ENCODE data around the gene CANT1. TPM values are rescaled to one million over a fixed set of nuclear protein-coding genes. Genes with fewer than 3 reads are reported as not detected.

Gene CANT1
- total RNA-seq, 1 donor from 2014 or later = 39.3 TPM

- Mint-ChIP-seq H3K27me3 (no peaks in the 10 kb centered on the region), H3K9me3 (no peaks in the 10 kb centered on the region), H3K4me3 (no peak overlapping the region), H3K4me1 (peaks cover 3% of the 10 kb centered on the region), H3K36me3 (ENCODE audit: low read depth) (peaks cover 73% of the 10 kb centered on the region), H3K27ac (no peak overlapping the region)
- DNase-seq (no peak), ATAC-seq (ENCODE audit: low read depth) (no peak)
- POLR2A ChIA-PET = no interaction called here
- CTCF ChIA-PET = interaction anchor here (1.3 kb wide), 1 partner anchor 25 kb away, joined by 3 read pairs; no protein-coding TSS in a partner anchor
- TF ChIP-seq, protein P1, sequence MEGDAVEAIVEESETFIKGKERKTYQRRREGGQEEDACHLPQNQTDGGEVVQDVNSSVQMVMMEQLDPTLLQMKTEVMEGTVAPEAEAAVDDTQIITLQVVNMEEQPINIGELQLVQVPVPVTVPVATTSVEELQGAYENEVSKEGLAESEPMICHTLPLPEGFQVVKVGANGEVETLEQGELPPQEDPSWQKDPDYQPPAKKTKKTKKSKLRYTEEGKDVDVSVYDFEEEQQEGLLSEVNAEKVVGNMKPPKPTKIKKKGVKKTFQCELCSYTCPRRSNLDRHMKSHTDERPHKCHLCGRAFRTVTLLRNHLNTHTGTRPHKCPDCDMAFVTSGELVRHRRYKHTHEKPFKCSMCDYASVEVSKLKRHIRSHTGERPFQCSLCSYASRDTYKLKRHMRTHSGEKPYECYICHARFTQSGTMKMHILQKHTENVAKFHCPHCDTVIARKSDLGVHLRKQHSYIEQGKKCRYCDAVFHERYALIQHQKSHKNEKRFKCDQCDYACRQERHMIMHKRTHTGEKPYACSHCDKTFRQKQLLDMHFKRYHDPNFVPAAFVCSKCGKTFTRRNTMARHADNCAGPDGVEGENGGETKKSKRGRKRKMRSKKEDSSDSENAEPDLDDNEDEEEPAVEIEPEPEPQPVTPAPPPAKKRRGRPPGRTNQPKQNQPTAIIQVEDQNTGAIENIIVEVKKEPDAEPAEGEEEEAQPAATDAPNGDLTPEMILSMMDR (IDR thresholded peaks at IDR 0.05) = no peak
- intact Hi-C loops (cut with micrococcal nuclease) = no loop called here
Measured at GRCh38 chr17:78996781-78997201, 12.8 kb downstream of the CANT1 start.

DNA sequence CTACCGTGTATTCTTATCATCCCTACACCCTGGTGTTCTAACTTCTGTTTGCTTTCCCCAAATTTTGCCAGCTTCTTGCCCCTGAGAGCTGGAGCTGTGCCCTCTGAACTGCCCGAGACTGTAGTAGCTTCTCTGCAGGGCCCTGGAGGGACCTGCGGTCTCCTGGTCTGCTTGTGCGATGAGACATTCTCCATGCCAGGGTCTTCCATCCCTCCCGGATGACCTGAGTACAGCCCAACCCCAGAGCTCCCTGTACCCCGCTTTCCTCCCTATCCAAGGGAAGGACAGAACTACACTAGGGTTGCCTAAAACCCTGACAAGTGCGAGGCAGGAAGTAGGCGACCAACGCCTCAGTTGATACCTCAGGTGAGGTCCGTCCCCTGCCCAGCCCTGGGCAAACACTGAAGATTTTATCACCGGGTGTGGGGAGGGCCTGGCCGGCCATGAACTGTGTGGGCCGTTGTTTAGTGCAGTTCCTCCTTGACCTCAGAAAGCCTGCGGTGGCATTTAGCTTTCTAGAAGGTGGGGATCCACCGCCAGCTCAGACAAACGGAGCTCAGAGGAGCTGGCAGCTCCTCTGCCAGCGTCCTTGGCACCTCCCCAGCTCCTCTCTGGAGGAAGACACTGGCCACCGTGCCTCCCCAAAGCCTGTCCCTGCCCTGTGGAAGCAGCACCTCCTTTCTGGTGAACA lies 13.7 kb downstream of the CANT1 start:
- ChIA-PET POLR2A (no interaction called here), CTCF (interaction anchor here (1.3 kb wide), 2 partner anchors 9 to 24 kb away, joined by 3 read pairs; no protein-coding TSS in a partner anchor)
- Mint-ChIP-seq H3K4me1 (peaks cover 3% of the 10 kb centered on the region), H3K4me3 (no peak overlapping the region), H3K9me3 (no peaks in the 10 kb centered on the region), H3K27me3 (no peaks in the 10 kb centered on the region), H3K36me3 (ENCODE audit: low read depth) (peaks cover 75% of the 10 kb centered on the region), H3K27ac (no peak overlapping the region)
- DNase-seq (no peak), ATAC-seq (ENCODE audit: low read depth) (no peak)
- TF ChIP-seq, protein P1 (IDR thresholded peaks at IDR 0.05) = no peak
- intact Hi-C loops (cut with micrococcal nuclease) = no loop called here

DNA sequence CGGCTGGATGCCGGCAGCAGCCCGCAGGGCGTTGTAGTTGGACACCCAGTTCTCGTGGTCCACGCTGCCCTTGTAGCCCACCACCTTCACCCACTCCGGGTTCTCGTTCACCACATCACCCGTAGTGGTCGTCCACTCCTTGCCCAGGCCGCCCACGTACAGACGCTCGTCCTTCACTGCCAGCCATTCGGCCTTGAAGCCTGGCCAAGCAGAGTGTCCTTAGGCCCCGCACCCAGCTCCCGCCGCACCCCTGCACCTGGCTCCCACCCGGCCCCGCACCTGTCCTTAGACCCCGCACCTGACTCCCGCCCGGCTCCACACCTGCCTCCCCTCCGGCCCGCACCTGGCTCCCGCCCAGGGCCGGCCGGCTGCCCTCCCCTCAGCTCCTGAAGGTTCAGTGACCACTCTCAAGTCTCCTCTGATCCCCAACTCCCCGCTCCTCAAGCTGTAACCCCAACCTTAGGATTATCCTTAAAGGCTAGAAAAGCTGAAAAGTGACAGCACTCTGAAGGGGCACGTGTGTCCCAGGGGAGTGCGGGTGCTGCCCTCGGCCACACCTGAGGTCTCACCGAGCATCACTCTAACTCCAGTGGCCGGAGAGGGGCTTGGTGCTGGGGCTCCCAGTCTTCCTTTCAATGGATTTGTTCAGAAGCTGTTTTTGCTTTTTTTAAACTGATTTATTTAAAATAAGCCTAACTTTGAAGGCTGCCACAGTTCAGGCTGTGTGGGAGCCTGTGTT lies 14.4 kb downstream of the CANT1 start:
- POLR2A ChIA-PET = no interaction called here
- H3K27ac Mint-ChIP-seq = no peak overlapping the region

GRCh38 chr17:78993981-78994671 lies 15.4 kb downstream of the CANT1 start:
- Mint-ChIP-seq H3K27ac (no peak overlapping the region), H3K36me3 (ENCODE audit: low read depth) (peaks cover 79% of the 10 kb centered on the region), H3K4me3 (no peak overlapping the region), H3K27me3 (no peaks in the 10 kb centered on the region), H3K9me3 (no peaks in the 10 kb centered on the region), H3K4me1 (peaks cover 3% of the 10 kb centered on the region)
- POLR2A ChIA-PET = no interaction called here
- ATAC-seq (ENCODE audit: low read depth) = no peak
- TF ChIP-seq, protein P1 (IDR thresholded peaks at IDR 0.05) = no peak
- intact Hi-C loops (cut with micrococcal nuclease) = loop anchor here (1.0 kb wide), 1 partner anchor 48 kb away; no protein-coding TSS in a partner anchor
- no peak for DNase-seq
- CTCF ChIA-PET = interaction anchor here (0.8 kb wide), 1 partner anchor 10 kb away, joined by 3 read pairs; no protein-coding TSS in a partner anchor

More for the DNA sequence above, 14.4 kb downstream of the CANT1 start:
- TF ChIP-seq, protein P1 (IDR thresholded peaks at IDR 0.05) = no peak
- no peaks in the 10 kb centered on the region for H3K27me3 Mint-ChIP-seq
- H3K36me3 Mint-ChIP-seq (ENCODE audit: low read depth) = peaks cover 76% of the 10 kb centered on the region
- DNase-seq (no peak), ATAC-seq (ENCODE audit: low read depth) (no peak)
- CTCF ChIA-PET = interaction anchor here (1.3 kb wide), 2 partner anchors 8 to 23 kb away, joined by 3 read pairs; no protein-coding TSS in a partner anchor
- intact Hi-C loops (cut with micrococcal nuclease) = no loop called here
- no peak overlapping the region for H3K4me3 Mint-ChIP-seq
- no peaks in the 10 kb centered on the region for H3K9me3 Mint-ChIP-seq
- H3K4me1 Mint-ChIP-seq = peaks cover 3% of the 10 kb centered on the region
